Thyroid gland (tissue), 4 donors: Measurements from ENCODE around the gene PNPLA1.

Experiments
- CTCF ChIP-seq, 6 experiments: fragments of 200-600 bp in 3 of 6; fragments of 450-650 bp in 3 of 6; sonication (generic) in 3 of 6; IDR thresholded peaks; one replicate each; pipeline ENCODE4 v1.5.1; 2016 to 2019; ENCODE audit warnings: antibody characterized with exemption in 6 of 6, mild to moderate bottlenecking in 2 of 6, inconsistent platforms in 1 of 6, moderate library complexity in 1 of 6
- POLR2A ChIP-seq, 2 donors: fragments of 450-650 bp; IDR thresholded peaks; one replicate each; pipeline ENCODE4 v1.6.1; 2017; ENCODE audit warnings: antibody characterized with exemption in 2 of 2, mild to moderate bottlenecking in 2 of 2, moderate library complexity in 1 of 2

GRCh38 chr6:36272234-36272633, 2.4 kb downstream of the PNPLA1 start:
- TF ChIP-seq CTCF (IDR thresholded peaks at IDR 0.05) = no peak
- TF ChIP-seq POLR2A (IDR thresholded peaks at IDR 0.05) = no peak
